GM12878 (cell line): ENCODE data around the gene FSTL4. TPM values are rescaled to one million over a fixed set of nuclear protein-coding genes. Genes with fewer than 3 reads are reported as not detected.

ENCODE experiments used
- ATAC-seq: fragments of 200-7000 bp; cut with Tn5 transposase; 3 replicates; pipeline ENCODE4 v1.9.1; 2020; ENCODE audit warnings: mild to moderate bottlenecking, moderate library complexity
- BruUV-seq: library from RNA; stranded (reverse); fragments of 400-500 nt; replicated peaks from 2 replicates; lab custom pipeline; 2021; lab: Mats Ljungman, UMichigan
- CTCF ChIA-PET: fragments of 300-600 bp; sonication (Branson Sonifier 250); formaldehyde crosslinking; extraction: SDS; loops from one replicate; lab custom pipeline; 2021; ENCODE audit warnings: inconsistent platforms; lab: Yijun Ruan, JAX
- POLR2A ChIA-PET: fragments of 350-600 bp; formaldehyde crosslinking; extraction: SDS; loops from one replicate; lab custom pipeline; 2021; ENCODE audit warnings: inconsistent platforms; lab: Charles Lee
- RAD21 ChIA-PET: fragments of 300-600 bp; sonication (Branson Sonifier 250); formaldehyde crosslinking; loops from one replicate; lab custom pipeline; 2023; ENCODE audit warnings: antibody characterized with exemption; ENCODE audit not compliant: unreplicated experiment; lab: Charles Lee
- SMC1A ChIA-PET: fragments of 300-600 bp; sonication (Branson Sonifier 250); formaldehyde crosslinking; loops from one replicate; lab custom pipeline; 2023; ENCODE audit not compliant: unreplicated experiment, uncharacterized antibody; lab: Charles Lee
- DNase-seq: peaks from one replicate; pipeline ENCODE4 v3.0.0-alpha.2; 2011; ENCODE audit warnings: low read depth, low spot score
- FAIRE-seq: peaks from 3 replicates; lab custom pipeline; 2011; peaks lifted over from hg19 to GRCh38; lab: Jason Lieb, UNC
- H2AFZ ChIP-seq: 2 replicates; pipeline ENCODE4 v1.6.0; 2011; ENCODE audit warnings: low read depth, low read length, control low read depth; ENCODE audit not compliant: control insufficient read depth
- H3K27ac ChIP-seq: 2 replicates; pipeline ENCODE4 v1.5.1; 2011; ENCODE audit warnings: control low read depth; ENCODE audit not compliant: control insufficient read depth, insufficient read depth
- H3K27me3 ChIP-seq, 2 experiments: replicated peaks in 1 of 2; 2 replicates each; pipeline versions ENCODE4 v1.6.0 to v1.6.1; 2011; ENCODE audit warnings: low read length in 1 of 2; ENCODE audit not compliant: control insufficient read depth in 2 of 2, insufficient read depth in 2 of 2
- H3K36me3 ChIP-seq, 2 experiments: 2 replicates each; pipeline ENCODE4 v1.5.1; 2011; ENCODE audit warnings: low read length in 1 of 2; ENCODE audit not compliant: control insufficient read depth in 2 of 2, insufficient read depth in 2 of 2
- H3K4me1 ChIP-seq: 2 replicates; pipeline ENCODE4 v1.6.1; 2011; ENCODE audit warnings: mild to moderate bottlenecking, low read length, moderate library complexity, mixed read lengths; ENCODE audit not compliant: control insufficient read depth, insufficient read depth
- H3K4me2 ChIP-seq: 2 replicates; pipeline ENCODE4 v1.6.0; 2011; ENCODE audit warnings: control low read depth; ENCODE audit not compliant: control insufficient read depth, insufficient read depth
- H3K4me3 ChIP-seq: fragments of 200-600 bp; sonication (generic); 2 replicates; pipeline ENCODE4 v1.5.1; 2016
- H3K79me2 ChIP-seq: 2 replicates; pipeline ENCODE4 v1.6.0; 2011; ENCODE audit warnings: low read length; ENCODE audit not compliant: control insufficient read depth, insufficient read depth
- H3K9ac ChIP-seq: 2 replicates; pipeline ENCODE4 v1.8.0; 2011; ENCODE audit warnings: low read length, control low read depth, mixed read lengths; ENCODE audit not compliant: control insufficient read depth, insufficient read depth
- H3K9me3 ChIP-seq: replicated peaks from 3 replicates; pipeline ENCODE4 v1.5.1; 2011; ENCODE audit warnings: mild to moderate bottlenecking, low read length; ENCODE audit not compliant: control insufficient read depth, insufficient read depth
- H4K20me1 ChIP-seq: 2 replicates; pipeline ENCODE4 v1.6.0; 2011; ENCODE audit not compliant: control insufficient read depth, insufficient read depth
- EGR1 ChIP-seq, 2 experiments: IDR thresholded peaks; 1 replicate in 1 of 2; 2 replicates in 1 of 2; pipeline ENCODE4 v1.6.1; 2011 to 2012; ENCODE audit warnings: low read depth in 2 of 2, low read length in 2 of 2, borderline replicate concordance in 1 of 2, mild to moderate bottlenecking in 1 of 2, moderate library complexity in 1 of 2
- EP300 ChIP-seq, 2 experiments: fragments of 150-350 bp in 1 of 2; IDR thresholded peaks; 2 replicates each; pipeline ENCODE4 v1.6.1; 2011 to 2012; ENCODE audit warnings: low read depth in 2 of 2, low read length in 2 of 2, borderline replicate concordance in 1 of 2, improper control_type of control experiment in 1 of 2, inconsistent platforms in 1 of 2; ENCODE audit not compliant: control insufficient read depth in 1 of 2
- ESRRA ChIP-seq: IDR thresholded peaks from 2 replicates; pipeline ENCODE4 v1.6.1; 2012; ENCODE audit warnings: mild to moderate bottlenecking, low read length, improper control_type of control experiment
- ETV6 ChIP-seq, 2 experiments: fragments of 450-650 bp in 1 of 2; IDR thresholded peaks in 1 of 2; conservative IDR thresholded peaks in 1 of 2; 2 replicates each; pipeline ENCODE4 v1.6.1; 2014; ENCODE audit warnings: antibody characterized with exemption in 1 of 2, borderline replicate concordance in 1 of 2, low read depth in 1 of 2, mild to moderate bottlenecking in 1 of 2, moderate library complexity in 1 of 2
- GABPA ChIP-seq: IDR thresholded peaks from 2 replicates; pipeline ENCODE4 v1.6.1; 2014; ENCODE audit warnings: antibody characterized with exemption, low read depth, mild to moderate bottlenecking, inconsistent platforms
- IKZF2 ChIP-seq, 2 experiments: fragments of 450-650 bp; IDR thresholded peaks; 2 replicates each; pipeline ENCODE4 v1.6.1; 2017; ENCODE audit warnings: mild to moderate bottlenecking in 2 of 2, moderate library complexity in 2 of 2
- JUNB ChIP-seq: IDR thresholded peaks from 2 replicates; pipeline ENCODE4 v1.6.1; 2016; ENCODE audit warnings: antibody characterized with exemption, mild to moderate bottlenecking
- NBN ChIP-seq: fragments of 450-650 bp; IDR thresholded peaks from 2 replicates; pipeline ENCODE4 v1.6.1; 2016
- NFYA ChIP-seq: IDR thresholded peaks from 2 replicates; pipeline ENCODE4 v1.6.1; 2011; ENCODE audit warnings: low read depth, mild to moderate bottlenecking, low read length, improper control_type of control experiment, borderline replicate concordance
- SIN3A ChIP-seq: IDR thresholded peaks from 2 replicates; pipeline ENCODE4 v1.6.1; 2012; ENCODE audit warnings: low read depth, low read length, improper control_type of control experiment
- SMARCA5 ChIP-seq: fragments of 450-650 bp; IDR thresholded peaks from 2 replicates; pipeline ENCODE4 v1.6.1; 2017; ENCODE audit warnings: mild to moderate bottlenecking
- TAF1 ChIP-seq: IDR thresholded peaks from 2 replicates; pipeline ENCODE4 v1.6.1; 2011; ENCODE audit warnings: mild to moderate bottlenecking, low read depth, low read length, borderline replicate concordance
- ZBTB33 ChIP-seq: fragments of 450-650 bp; IDR thresholded peaks from 2 replicates; pipeline ENCODE4 v1.6.1; 2017; ENCODE audit warnings: mild to moderate bottlenecking
- ZBTB4 ChIP-seq: fragments of 450-650 bp; formaldehyde crosslinking; IDR thresholded peaks from 2 replicates; pipeline ENCODE4 v1.4.0; 2022; ENCODE audit warnings: mild to moderate bottlenecking, moderate library complexity
- WGBS: methylation state at CpG from one replicate; pipeline ENCODE4 v1.1.6; 2016; ENCODE audit warnings: low lambda C conversion rate; ENCODE audit not compliant: insufficient replicate concordance, insufficient coverage; ENCODE audit errors: missing lambda C conversion rate; 5-methylcytosine and 5-hydroxymethylcytosine counted together
- in situ Hi-C: fragments of 300-500 bp; cut with MboI; formaldehyde crosslinking; loops from 9 replicates; pipeline ENCODE4 v1.14.3; 2018; ENCODE audit warnings: mixed read lengths
- intact Hi-C: fragments of 100-400 bp; cut with micrococcal nuclease; formaldehyde crosslinking; loops from one replicate; pipeline ENCODE4 v1.14.2; 2022; ENCODE audit not compliant: unreplicated experiment
- polyA plus RNA-seq, 11 experiments: library from polyadenylated mRNA; depleted of rRNA in 4 of 11; unstranded in 6 of 11; stranded (reverse) in 5 of 11; fragments of >200 nt; fragmentation: Nextera tagmentation in 4 of 11; fragmentation: Illumina TruSeq in 1 of 11; extraction: Ambion mirVana in 4 of 11; extraction: Trizol in 1 of 11; gene quantifications; 1 replicate in 1 of 11; 2 replicates in 10 of 11; pipeline versions ENCODE4 v1.2.1 to v1.2.3, GENCODE V29; 2011 to 2016; ENCODE audit warnings: inconsistent platforms in 2 of 11, missing spikeins in 2 of 11, low read depth in 1 of 11
- total RNA-seq, 4 experiments: library from RNA; depleted of rRNA in 3 of 4; stranded (reverse); fragments of >200 nt in 3 of 4; fragmentation: Illumina TruSeq in 1 of 4; extraction: Trizol in 1 of 4; gene quantifications; 2 replicates each; pipeline versions ENCODE4 v1.2.1 to v1.2.3, GENCODE V29; 2013 to 2021
- TF ChIP-seq, protein P1 (sequence below): IDR thresholded peaks from 2 replicates; pipeline ENCODE4 v1.6.1; 2011; ENCODE audit warnings: low read depth, low read length, improper control_type of control experiment, borderline replicate concordance
- TF ChIP-seq, protein P2 (sequence below): fragments of 450-650 bp; IDR thresholded peaks from 2 replicates; pipeline ENCODE4 v1.6.1; 2016; ENCODE audit warnings: mild to moderate bottlenecking

The FSTL4 gene
- total and polyA plus RNA-seq, 10 of the 15 experiments (the other 5 are each of a cell fraction or from before 2014, with no cell fraction given): 0.01 to 0.79 (median 0.21) TPM; not detected in 6

DNA sequence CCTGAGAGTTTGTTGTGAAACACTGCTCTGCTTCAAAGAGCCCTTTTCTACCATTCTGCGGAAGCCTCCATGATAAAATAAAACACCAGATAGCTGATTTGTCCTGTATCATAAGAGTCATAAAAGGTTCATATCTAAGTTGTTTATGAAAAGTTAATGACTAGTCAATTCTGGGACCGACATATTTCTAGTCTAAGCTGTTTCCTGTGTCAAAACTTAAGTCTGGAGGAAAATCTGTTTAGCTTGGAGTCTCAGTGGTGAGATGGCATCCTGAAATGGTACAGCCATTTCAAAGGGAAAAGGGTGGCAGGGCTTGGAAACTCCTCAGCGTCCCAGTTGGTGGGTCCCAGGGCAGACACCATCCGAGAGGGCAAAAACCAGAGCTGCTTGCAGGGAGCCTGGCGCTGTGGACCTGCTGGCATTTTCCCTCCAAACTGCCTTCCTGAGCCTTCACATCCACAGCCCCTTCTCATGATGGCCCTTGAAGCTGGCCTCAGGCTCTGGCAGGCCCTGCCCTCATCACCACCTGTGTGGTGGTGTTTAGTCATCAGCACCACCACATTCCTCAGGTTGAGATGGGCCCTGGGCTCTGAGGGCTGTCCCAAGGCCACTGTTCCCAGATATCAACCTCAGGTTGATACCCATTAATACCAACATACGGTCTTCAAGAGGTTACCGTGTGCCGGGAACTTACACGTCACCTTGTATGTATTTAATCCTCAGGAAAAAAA lies 376.5 kb downstream of the FSTL4 start:
- H3K79me2 ChIP-seq: no peaks in the 10 kb centered on the region
- no TSS peak for BruUV-seq
- no peaks in the 10 kb centered on the region for H4K20me1 ChIP-seq
- CTCF ChIA-PET: interaction anchor here (0.5 to 1.8 kb wide), 5 partner anchors 12 to 739 kb away, joined by 3 to 4 read pairs (median 3); no protein-coding TSS in a partner anchor
- H3K4me1 ChIP-seq: peaks cover 9% of the 10 kb centered on the region
- POLR2A ChIA-PET: interaction anchor here (0.6 kb wide), 1 partner anchor 559 kb away, joined by 3 read pairs; no protein-coding TSS in a partner anchor
- DNase-seq (no peak), ATAC-seq (no peak), FAIRE-seq (no peak)
- no peaks in the 10 kb centered on the region; the same call in 2 of the 3 replicates for H3K9me3 ChIP-seq
- 72% methylated on average over 9 of the region's 9 CpGs for WGBS
- H2AFZ ChIP-seq: no peak overlapping the region
- in situ Hi-C loops (no loop called here), intact Hi-C loops (no loop called here)
- no peaks in the 10 kb centered on the region for H3K36me3 ChIP-seq
- H3K27me3 ChIP-seq: no peaks in the 10 kb centered on the region
- H3K4me2 ChIP-seq: no peak overlapping the region
- RAD21 ChIA-PET: interaction anchor here (0.8 to 0.9 kb wide), 2 partner anchors 106 to 120 kb away, joined by 3 read pairs; no protein-coding TSS in a partner anchor
- H3K9ac ChIP-seq: no peak overlapping the region
- no peak overlapping the region for H3K4me3 ChIP-seq
- SMC1A ChIA-PET: interaction anchor here (0.8 kb wide), 2 partner anchors 9 to 123 kb away, joined by 3 to 4 read pairs; no protein-coding TSS in a partner anchor
- H3K27ac ChIP-seq: no peak overlapping the region
- TF ChIP-seq ESRRA (no peak), NFYA (no peak), TAF1 (no peak), NBN (no peak), SIN3A (no peak), GABPA (no peak), EGR1 (IDR thresholded peaks at IDR 0.05; ENCODE audit: borderline replicate concordance in 1 of 2, low read depth in 2 of 2, low read length in 2 of 2) (no peak), EP300 (IDR thresholded peaks at IDR 0.05; ENCODE audit: borderline replicate concordance in 1 of 2, control insufficient read depth in 1 of 2, low read depth in 2 of 2, low read length in 2 of 2) (no peak), JUNB (no peak), ETV6 (conservative IDR thresholded peaks at IDR 0.05 in 1 of 2, IDR thresholded peaks at IDR 0.05 in 1 of 2; ENCODE audit: borderline replicate concordance in 1 of 2, low read depth in 1 of 2) (no peak), SMARCA5 (no peak), ZBTB4 (no peak), IKZF2 (IDR thresholded peaks at IDR 0.05) (no peak), ZBTB33 (no peak)
- TF ChIP-seq, protein P1, sequence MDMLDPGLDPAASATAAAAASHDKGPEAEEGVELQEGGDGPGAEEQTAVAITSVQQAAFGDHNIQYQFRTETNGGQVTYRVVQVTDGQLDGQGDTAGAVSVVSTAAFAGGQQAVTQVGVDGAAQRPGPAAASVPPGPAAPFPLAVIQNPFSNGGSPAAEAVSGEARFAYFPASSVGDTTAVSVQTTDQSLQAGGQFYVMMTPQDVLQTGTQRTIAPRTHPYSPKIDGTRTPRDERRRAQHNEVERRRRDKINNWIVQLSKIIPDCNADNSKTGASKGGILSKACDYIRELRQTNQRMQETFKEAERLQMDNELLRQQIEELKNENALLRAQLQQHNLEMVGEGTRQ: no peak
- TF ChIP-seq, protein P2, sequence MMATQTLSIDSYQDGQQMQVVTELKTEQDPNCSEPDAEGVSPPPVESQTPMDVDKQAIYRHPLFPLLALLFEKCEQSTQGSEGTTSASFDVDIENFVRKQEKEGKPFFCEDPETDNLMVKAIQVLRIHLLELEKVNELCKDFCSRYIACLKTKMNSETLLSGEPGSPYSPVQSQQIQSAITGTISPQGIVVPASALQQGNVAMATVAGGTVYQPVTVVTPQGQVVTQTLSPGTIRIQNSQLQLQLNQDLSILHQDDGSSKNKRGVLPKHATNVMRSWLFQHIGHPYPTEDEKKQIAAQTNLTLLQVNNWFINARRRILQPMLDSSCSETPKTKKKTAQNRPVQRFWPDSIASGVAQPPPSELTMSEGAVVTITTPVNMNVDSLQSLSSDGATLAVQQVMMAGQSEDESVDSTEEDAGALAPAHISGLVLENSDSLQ: no peak
